Activated B cell treated with CpG ODN at 0.5 μM for 24 hours (primary cell): ENCODE measurements around the gene ESYT1. TPM values are rescaled to one million over a fixed set of nuclear protein-coding genes. Genes with fewer than 3 reads are reported as not detected.
"Not testable (repeated sequence)": the region's sequence is repeated elsewhere in the genome, so short reads cannot be mapped to it uniquely, and the experiment has no call there.

Source experiments
- ATAC-seq: fragments of 200-7000 bp; cut with Tn5 transposase; one replicate; pipeline ENCODE4 v1.10.0; 2021; ENCODE audit warnings: low read depth, mild to moderate bottlenecking, moderate library complexity
- CTCF ChIA-PET: fragments of 350-600 bp; sonication (Branson Sonifier 250); formaldehyde crosslinking; loops from one replicate; lab custom pipeline; 2021; ENCODE audit warnings: antibody characterized with exemption; lab: Charles Lee
- POLR2A ChIA-PET: fragments of 350-600 bp; sonication (Branson Sonifier 250); formaldehyde crosslinking; loops from one replicate; lab custom pipeline; 2021; ENCODE audit warnings: antibody characterized with exemption; lab: Charles Lee
- DNase-seq: peaks from one replicate; pipeline ENCODE4 v3.0.0; 2022
- H3K27ac Mint-ChIP-seq: one replicate; pipeline ENCODE4 v1.8.0; 2020; ENCODE audit warnings: mixed read lengths
- H3K27me3 Mint-ChIP-seq: one replicate; pipeline ENCODE4 v1.8.0; 2021; ENCODE audit warnings: mixed read lengths
- H3K36me3 Mint-ChIP-seq: one replicate; pipeline ENCODE4 v1.8.0; 2021; ENCODE audit warnings: low read depth, mixed read lengths
- H3K4me1 Mint-ChIP-seq: one replicate; pipeline ENCODE4 v1.8.0; 2021; ENCODE audit warnings: mixed read lengths
- H3K4me3 Mint-ChIP-seq: one replicate; pipeline ENCODE4 v1.8.0; 2020; ENCODE audit warnings: mild to moderate bottlenecking, mixed read lengths
- H3K9me3 Mint-ChIP-seq: one replicate; pipeline ENCODE4 v1.8.0; 2020; ENCODE audit warnings: mixed read lengths
- CTCF ChIP-seq: fragments of 200-600 bp; IDR thresholded peaks from one replicate; pipeline ENCODE4 v1.8.0; 2022; ENCODE audit warnings: antibody characterized with exemption, mild to moderate bottlenecking
- intact Hi-C: fragments of 100-400 bp; cut with micrococcal nuclease; formaldehyde crosslinking; loops from one replicate; pipeline ENCODE4 v1.15.1; 2024
- total RNA-seq: library from RNA; stranded (reverse); gene quantifications from 2 replicates; pipeline ENCODE4 v1.2.3, GENCODE V29; 2022

Gene ESYT1
- total RNA-seq, 1 donor from 2014 or later = 137 TPM

GRCh38 chr12:56107242-56107641 is 20.8 kb upstream of the ESYT1 start:
- DNase-seq (no peak), ATAC-seq (no peak)
- Mint-ChIP-seq H3K4me1 (peaks cover 33% of the 10 kb centered on the region), H3K27me3 (no peaks in the 10 kb centered on the region), H3K36me3 (peaks cover 70% of the 10 kb centered on the region), H3K27ac (no peak overlapping the region), H3K9me3 (no peaks in the 10 kb centered on the region), H3K4me3 (no peak overlapping the region)
- intact Hi-C loops = no loop called here
- CTCF ChIA-PET = no interaction called here
- POLR2A ChIA-PET = interaction anchor here (2.4 kb wide), 1 partner anchor 9 kb away, joined by 12 read pairs; the partner anchor contains the start of gene RPL41
- TF ChIP-seq CTCF = no peak

- intact Hi-C loops = no loop called here
- Mint-ChIP-seq H3K36me3 (peaks cover 75% of the 10 kb centered on the region), H3K27me3 (no peaks in the 10 kb centered on the region), H3K9me3 (no peaks in the 10 kb centered on the region), H3K4me3 (no peak overlapping the region), H3K27ac (no peak overlapping the region), H3K4me1 (peaks cover 14% of the 10 kb centered on the region)
- CTCF ChIA-PET = interaction anchor here (1.3 to 1.6 kb wide), 2 partner anchors 16 to 79 kb away, joined by 3 to 4 read pairs; partner anchors contain the start of gene SMARCC2
- POLR2A ChIA-PET = interaction anchor here (1.5 kb wide), 1 partner anchor 48 kb away, joined by 4 read pairs; the partner anchor contains the start of gene MYL6
- TF ChIP-seq CTCF = no peak
- no peak for ATAC-seq
- DNase-seq = no peak
Observed at GRCh38 chr12:56110571-56110970, 17.5 kb upstream of the ESYT1 start.

- DNase-seq (no peak), ATAC-seq (no peak)
- intact Hi-C loops = no loop called here
- H3K27ac Mint-ChIP-seq = peak overlapping the region; percentile 12
- H3K27me3 Mint-ChIP-seq = no peaks in the 10 kb centered on the region
- ChIA-PET CTCF (no interaction called here), POLR2A (no interaction called here)
- no peak overlapping the region for H3K4me3 Mint-ChIP-seq
- peaks cover 68% of the 10 kb centered on the region for H3K36me3 Mint-ChIP-seq
- no peak for TF ChIP-seq CTCF
- H3K4me1 Mint-ChIP-seq = peaks cover 28% of the 10 kb centered on the region
- no peaks in the 10 kb centered on the region for H3K9me3 Mint-ChIP-seq
Observed at GRCh38 chr12:56114084-56114483, 14.0 kb upstream of the ESYT1 start.

GRCh38 chr12:56115329-56115728 is 12.7 kb upstream of the ESYT1 start:
- DNase-seq = no peak
- POLR2A ChIA-PET = interaction anchor here (0.6 to 5.0 kb wide), 12 partner anchors 8 to 400 kb away, joined by 3 to 112 read pairs (median 7); partner anchors contain the start of genes BLOC1S1, ESYT1, PA2G4 and RAB5B
- Mint-ChIP-seq H3K4me1 (peaks cover 37% of the 10 kb centered on the region), H3K27me3 (no peaks in the 10 kb centered on the region), H3K27ac (peak overlapping the region; percentile 99), H3K9me3 (no peaks in the 10 kb centered on the region), H3K4me3 (peak overlapping the region; percentile 100), H3K36me3 (peaks cover 66% of the 10 kb centered on the region)
- CTCF ChIA-PET = no interaction called here
- ATAC-seq = no peak
- intact Hi-C loops = loop anchor here (5.0 kb wide), 5 partner anchors 298 to 1407 kb away; partner anchors contain the start of genes DDIT3, MBD6, NAB2 and NACA
- no peak for TF ChIP-seq CTCF

- TF ChIP-seq CTCF = no peak
- ATAC-seq (peak; percentile 56), DNase-seq (peak; percentile 92)
- intact Hi-C loops = loop anchor here (1.0 to 5.0 kb wide), 8 partner anchors 12 to 1406 kb away; partner anchors contain the start of genes DDIT3, MBD6, NAB2 and NACA
- Mint-ChIP-seq H3K36me3 (peaks cover 66% of the 10 kb centered on the region), H3K4me3 (peak within 1 kb of the TSS; percentile 100), H3K27ac (peak within 1 kb of the TSS; percentile 99), H3K27me3 (no peaks in the 10 kb centered on the region), H3K4me1 (peaks cover 37% of the 10 kb centered on the region), H3K9me3 (no peaks in the 10 kb centered on the region)
- ChIA-PET CTCF (interaction anchor here (0.7 to 3.1 kb wide), 6 partner anchors 10 to 378 kb away, joined by 3 to 18 read pairs (median 3); partner anchors contain the start of genes ESYT1 and SMARCC2), POLR2A (interaction anchor here (0.6 to 5.0 kb wide), 29 partner anchors 9 to 661 kb away, joined by 3 to 116 read pairs (median 5); partner anchors contain the start of genes BAZ2A, CNPY2, DNAJC14 and ESYT1)
Observed at GRCh38 chr12:56116267-56117081, 11.6 kb upstream of the ESYT1 start, which contains the start of gene RPL41. TSS of gene RPL41 (plus strand) at chr12:56116633.

GRCh38 chr12:56117082-56117706 is 10.9 kb upstream of the ESYT1 start:
- not testable (repeated sequence) for H3K27me3 Mint-ChIP-seq, DNase-seq, ATAC-seq, H3K9me3 Mint-ChIP-seq
- POLR2A ChIA-PET = interaction anchor here (0.6 to 5.0 kb wide), 30 partner anchors 10 to 572 kb away, joined by 3 to 116 read pairs (median 6); partner anchors contain the start of genes BAZ2A, CNPY2, DNAJC14 and ESYT1
- CTCF ChIA-PET = interaction anchor here (0.7 to 4.7 kb wide), 7 partner anchors 9 to 379 kb away, joined by 3 to 80 read pairs (median 3); partner anchors contain the start of genes ESYT1 and SMARCC2
- peak overlapping the region; percentile 99 for H3K27ac Mint-ChIP-seq
- H3K36me3 Mint-ChIP-seq = peaks cover 66% of the 10 kb centered on the region
- intact Hi-C loops = loop anchor here (5.0 kb wide), 5 partner anchors 300 to 1405 kb away; partner anchors contain the start of genes DDIT3, MBD6, NAB2 and NACA
- peak overlapping the region; percentile 100 for H3K4me3 Mint-ChIP-seq
- peaks cover 37% of the 10 kb centered on the region for H3K4me1 Mint-ChIP-seq
